ENCODE results near the gene C2orf42. TPM values are rescaled to one million over a fixed set of nuclear protein-coding genes. Genes with fewer than 3 reads are reported as not detected.
"Not testable (repeated sequence)": the region's sequence is repeated elsewhere in the genome, so short reads cannot be mapped to it uniquely, and the experiment has no call there.

C2orf42 gene
- total RNA-seq, 1 experiment from 2014 or later = 10.5 TPM

- no peak for DNase-seq (ENCODE audit: low read depth)
These were observed 17.3 kb downstream of the C2orf42 start for GRCh38 chr2:70173520-70173919.

- DNase-seq (ENCODE audit: low read depth) = not testable (repeated sequence)
These were observed 21.1 kb downstream of the C2orf42 start for GRCh38 chr2:70169654-70170245.

GRCh38 chr2:70161069-70161534 lies 29.7 kb downstream of the C2orf42 start:
- peak; percentile 28 for DNase-seq (ENCODE audit: low read depth)

GRCh38 chr2:70160545-70160944 lies 30.3 kb downstream of the C2orf42 start:
- no peak for DNase-seq (ENCODE audit: low read depth)

- DNase-seq (ENCODE audit: low read depth) = not testable (repeated sequence)
These were observed 41.6 kb downstream of the C2orf42 start for GRCh38 chr2:70149130-70149686.

- DNase-seq (ENCODE audit: low read depth) = not testable (repeated sequence)
These were observed 42.5 kb downstream of the C2orf42 start for GRCh38 chr2:70148211-70148760.

- DNase-seq (ENCODE audit: low read depth) = no peak
These were observed 44.7 kb downstream of the C2orf42 start for GRCh38 chr2:70145851-70146739.

GRCh38 chr2:70145144-70145490 lies 45.7 kb downstream of the C2orf42 start:
- DNase-seq (ENCODE audit: low read depth) = no peak

- DNase-seq (ENCODE audit: low read depth) = no peak
These were observed 46.2 kb downstream of the C2orf42 start for GRCh38 chr2:70144443-70145143.

- DNase-seq (ENCODE audit: low read depth) = peak; percentile 72
These were observed 47.3 kb downstream of the C2orf42 start for GRCh38 chr2:70143314-70144150.

GRCh38 chr2:70142590-70143313 lies 48.1 kb downstream of the C2orf42 start:
- peak; percentile 98 for DNase-seq (ENCODE audit: low read depth)

- DNase-seq (ENCODE audit: low read depth) = peak; percentile 43
These were observed 48.8 kb downstream of the C2orf42 start for GRCh38 chr2:70141902-70142589.

- peak; percentile 25 for DNase-seq (ENCODE audit: low read depth)
These were observed 49.5 kb downstream of the C2orf42 start for GRCh38 chr2:70141212-70141901.

GRCh38 chr2:70140791-70141211 lies 50.0 kb downstream of the C2orf42 start:
- DNase-seq (ENCODE audit: low read depth) = no peak

- DNase-seq (ENCODE audit: low read depth) = not testable (repeated sequence)
These were observed 56.4 kb downstream of the C2orf42 start for GRCh38 chr2:70134323-70134983.

GRCh38 chr2:70133491-70134322 lies 57.1 kb downstream of the C2orf42 start:
- DNase-seq (ENCODE audit: low read depth) = no peak

GRCh38 chr2:70133127-70133452 lies 57.7 kb downstream of the C2orf42 start:
- DNase-seq (ENCODE audit: low read depth) = no peak

Measured in M059J (cell line).